Heart left ventricle (tissue), 16 donors: ENCODE measurements around the gene TXNDC8. TPM values are rescaled to one million over a fixed set of nuclear protein-coding genes. Genes with fewer than 3 reads are reported as not detected.
"Not testable (repeated sequence)": the region's sequence is repeated elsewhere in the genome, so short reads cannot be mapped to it uniquely, and the experiment has no call there.

ENCODE experiments used
- ATAC-seq, 4 donors: fragments of 200-7000 bp; cut with Tn5 transposase; one replicate each; pipeline ENCODE4 v1.9.1; 2020 to 2022; ENCODE audit warnings: moderate library complexity in 4 of 4, mild to moderate bottlenecking in 3 of 4, moderate number of reproducible peaks in 1 of 4
- DNase-seq, 5 donors: peaks; one replicate each; pipeline ENCODE4 v3.0.0-alpha.2; 2020
- H3K27ac ChIP-seq, 12 donors: fragments of 200-600 bp; sonication (generic) in 4 of 12; one replicate each; pipeline versions ENCODE4 v1.5.0 to v1.8.0; 2016 to 2022; ENCODE audit warnings: mild to moderate bottlenecking in 2 of 12
- H3K27me3 ChIP-seq, 9 donors: fragments of 200-600 bp; sonication (generic) in 2 of 9; one replicate each; pipeline versions ENCODE4 v1.5.1 to v1.8.0; 2016 to 2022; ENCODE audit warnings: mild to moderate bottlenecking in 3 of 9
- H3K36me3 ChIP-seq, 9 donors: fragments of 200-600 bp; sonication (generic) in 2 of 9; one replicate each; pipeline versions ENCODE4 v1.5.0 to v1.8.0; 2018 to 2022; ENCODE audit warnings: mild to moderate bottlenecking in 2 of 9
- H3K4me1 ChIP-seq, 12 donors: fragments of 200-600 bp; sonication (generic) in 4 of 12; one replicate each; pipeline versions ENCODE4 v1.5.0 to v1.8.0; 2016 to 2022; ENCODE audit warnings: mild to moderate bottlenecking in 3 of 12
- H3K4me3 ChIP-seq, 12 donors: fragments of 200-600 bp; sonication (generic) in 4 of 12; one replicate each; pipeline versions ENCODE4 v1.5.0 to v1.8.0; 2017 to 2022; ENCODE audit warnings: mild to moderate bottlenecking in 9 of 12, moderate library complexity in 4 of 12
- H3K9me3 ChIP-seq, 12 donors: fragments of 200-600 bp; sonication (generic) in 4 of 12; one replicate each; pipeline versions ENCODE4 v1.5.0 to v1.8.0; 2016 to 2022; ENCODE audit warnings: mild to moderate bottlenecking in 1 of 12
- POLR2A ChIP-seq, 2 donors: fragments of 450-650 bp; IDR thresholded peaks; one replicate each; pipeline ENCODE4 v1.6.1; 2017; ENCODE audit warnings: antibody characterized with exemption in 2 of 2, mild to moderate bottlenecking in 2 of 2, moderate library complexity in 2 of 2
- WGBS, 4 donors: extraction: QIAGEN DNeasy Blood & Tissue Kit in 2 of 4; methylation state at CpG; one replicate each; pipeline versions ENCODE4 v1.1.5 to v1.1.7; 2013 to 2018; 5-methylcytosine and 5-hydroxymethylcytosine counted together
- intact Hi-C, 10 donors: fragments of 100-400 bp; cut with DNase I; formaldehyde crosslinking; loops; one replicate each; pipeline versions ENCODE4 v1.11.1 to v1.14.2; 2022
- polyA plus RNA-seq, 2 donors: library from polyadenylated mRNA; stranded (reverse); fragments of 200-250 nt; gene quantifications; one replicate each; pipeline ENCODE4 v1.2.3, GENCODE V29; 2013
- total RNA-seq, 9 donors: library from RNA; depleted of rRNA in 2 of 9; stranded (reverse); fragments of >200 nt in 2 of 9; fragmentation: NEBNext Ultra II Directional in 3 of 9; extraction: Animal tissue kit (Norgen Biotek cat#: 25700) in 3 of 9; gene quantifications; one replicate each; pipeline versions ENCODE4 v1.1.0 to v1.2.4, GENCODE V29; 2016 to 2023
- TF ChIP-seq, protein P1 (sequence below), 12 donors: fragments of 200-600 bp; sonication (generic) in 4 of 12; IDR thresholded peaks; one replicate each; pipeline versions ENCODE4 v1.5.0 to v1.8.0; 2018 to 2022; ENCODE audit warnings: antibody characterized with exemption in 12 of 12, mild to moderate bottlenecking in 5 of 12
- donor health status: ischemic (EF 13 %, LVEDD 7.1; RV severe dilation, severe dysfunction).
- donor health status: healthy with polysubstance abuse.
- donor health status: DM: no; HTN: yes; CAD: no.
- donor health status: DM: no; HTN: no; CAD: no.
- donor health status: ischemic (EF 25% LVEDD 6.9; RV normal size, moderate dysfunction).
- donor health status: ischemic (EF 25% LVEDD 5.7; RV mildly dilated, moderate dysfunction).
- donor health status: healthy.
- donor health status: DM: yes; HTN: yes; CAD: no.
- donor health status: ischemic (EF 35%, LVEDD 5.7; RV mildly dilated, moderate dysfunction).
- donor health status: nonischemic (EF 11% LVEDD 7.7; RV severe dilation, severe dysfunction).
- donor health status: DM: yes; HTN: yes; CAD: no.
- donor health status: PGD.
- donor health status: ischemic (EF 29% LVEDD 5.4; RV normal size, mild dysfunction).
- donor health status: nonischemic (EF 23%, LVEDD 6.1; RV moderate dilation, normal function).

TXNDC8 gene
- total and polyA plus RNA-seq, 11 donors, result not detected

DNA sequence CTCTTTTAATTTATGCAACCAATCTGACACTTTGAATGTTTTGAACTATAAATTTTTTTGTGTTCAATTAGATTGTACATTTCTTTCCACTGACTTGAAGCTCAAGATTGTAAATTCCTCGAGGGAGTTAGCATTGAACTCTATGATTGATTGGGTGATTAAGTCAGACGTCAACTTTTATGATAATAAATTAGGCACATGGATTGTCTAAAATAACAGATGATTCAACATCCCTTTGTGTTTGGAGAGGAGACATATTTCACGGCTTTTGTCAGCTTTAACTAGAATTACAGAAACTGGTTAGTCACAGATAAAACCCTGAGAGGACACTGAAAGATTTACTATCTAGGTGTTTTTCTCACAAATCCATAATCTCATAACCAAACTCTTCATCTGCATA lies 32.7 kb upstream of the TXNDC8 start:
- ATAC-seq (no peak), DNase-seq (no peak)
- TF ChIP-seq, protein P1, sequence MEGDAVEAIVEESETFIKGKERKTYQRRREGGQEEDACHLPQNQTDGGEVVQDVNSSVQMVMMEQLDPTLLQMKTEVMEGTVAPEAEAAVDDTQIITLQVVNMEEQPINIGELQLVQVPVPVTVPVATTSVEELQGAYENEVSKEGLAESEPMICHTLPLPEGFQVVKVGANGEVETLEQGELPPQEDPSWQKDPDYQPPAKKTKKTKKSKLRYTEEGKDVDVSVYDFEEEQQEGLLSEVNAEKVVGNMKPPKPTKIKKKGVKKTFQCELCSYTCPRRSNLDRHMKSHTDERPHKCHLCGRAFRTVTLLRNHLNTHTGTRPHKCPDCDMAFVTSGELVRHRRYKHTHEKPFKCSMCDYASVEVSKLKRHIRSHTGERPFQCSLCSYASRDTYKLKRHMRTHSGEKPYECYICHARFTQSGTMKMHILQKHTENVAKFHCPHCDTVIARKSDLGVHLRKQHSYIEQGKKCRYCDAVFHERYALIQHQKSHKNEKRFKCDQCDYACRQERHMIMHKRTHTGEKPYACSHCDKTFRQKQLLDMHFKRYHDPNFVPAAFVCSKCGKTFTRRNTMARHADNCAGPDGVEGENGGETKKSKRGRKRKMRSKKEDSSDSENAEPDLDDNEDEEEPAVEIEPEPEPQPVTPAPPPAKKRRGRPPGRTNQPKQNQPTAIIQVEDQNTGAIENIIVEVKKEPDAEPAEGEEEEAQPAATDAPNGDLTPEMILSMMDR (IDR thresholded peaks at IDR 0.05), result no peak
- no peak for TF ChIP-seq POLR2A (IDR thresholded peaks at IDR 0.05)
- Histone ChIP-seq H3K27ac (no peak overlapping the region), H3K4me3 (no peak overlapping the region), H3K4me1 (no peaks in the 10 kb centered on the region), H3K9me3 (no peaks in the 10 kb centered on the region), H3K27me3 (peaks cover 0 to 21% (median 0%) of the 10 kb centered on the region in 9 donors), H3K36me3 (peaks cover 0 to 34% (median 0%) of the 10 kb centered on the region in 9 donors)
- intact Hi-C loops, result no loop called here
- WGBS, 4 donors, result 44 to 61% (median 55%) methylated on average over 3 of the region's 3 CpGs

DNA sequence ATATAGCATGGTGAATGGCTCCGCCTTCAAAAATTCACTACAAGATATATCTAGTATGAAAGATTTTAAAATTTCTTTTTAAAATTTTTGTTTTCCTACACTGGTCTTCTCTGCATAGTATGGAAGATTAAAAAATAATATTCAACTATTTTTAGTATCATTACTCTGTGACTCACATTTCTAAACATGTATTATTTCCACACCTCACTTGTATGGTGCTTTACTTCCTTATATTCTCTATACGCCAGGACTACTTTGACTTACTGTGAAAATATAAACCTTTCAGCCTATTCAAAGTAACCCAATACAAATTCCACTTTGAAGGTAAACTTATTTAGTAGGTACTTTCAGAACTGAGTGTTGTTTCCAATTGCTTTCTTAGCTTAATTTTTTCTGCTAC lies 26.8 kb upstream of the TXNDC8 start:
- ATAC-seq, result no peak
- intact Hi-C loops, result no loop called here
- H3K27ac ChIP-seq, result no peak overlapping the region
- no peaks in the 10 kb centered on the region for H3K4me1 ChIP-seq
- DNase-seq, result no peak
- WGBS, 4 donors, result 85 to 88% (median 88%) methylated on average over 2 of the region's 2 CpGs
- peaks cover 0 to 13% (median 0%) of the 10 kb centered on the region in 9 donors for H3K36me3 ChIP-seq
- TF ChIP-seq, protein P1 (IDR thresholded peaks at IDR 0.05), result no peak
- TF ChIP-seq POLR2A (IDR thresholded peaks at IDR 0.05), result no peak
- H3K4me3 ChIP-seq, result no peak overlapping the region
- H3K9me3 ChIP-seq, result peaks cover 0 to 7% (median 0%) of the 10 kb centered on the region in 12 donors
- H3K27me3 ChIP-seq, result no peaks in the 10 kb centered on the region

DNA sequence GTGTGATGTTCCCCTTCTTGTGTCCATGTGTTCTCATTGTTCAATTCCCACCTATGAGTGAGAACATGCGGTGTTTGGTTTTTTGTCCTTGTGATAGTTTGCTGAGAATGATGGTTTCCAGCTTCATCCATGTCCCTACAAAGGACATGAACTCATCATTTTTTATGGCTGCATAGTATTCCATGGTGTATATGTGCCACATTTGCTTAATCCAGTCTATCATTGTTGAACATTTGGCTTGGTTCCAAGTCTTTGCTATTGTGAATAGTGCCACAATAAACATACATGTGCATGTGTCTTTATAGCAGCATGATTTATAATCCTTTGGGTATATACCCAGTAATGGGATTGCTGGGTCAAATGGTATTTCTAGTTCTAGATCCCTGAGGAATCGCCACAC lies 21.3 kb upstream of the TXNDC8 start:
- H3K27me3 ChIP-seq, H3K4me1 ChIP-seq, DNase-seq, H3K4me3 ChIP-seq, ATAC-seq, intact Hi-C loops, H3K36me3 ChIP-seq, H3K9me3 ChIP-seq, H3K27ac ChIP-seq: not testable (repeated sequence)
- WGBS, 4 donors, result 100% methylated on average over 1 to 2 of the region's 2 CpGs; no CpG with 5 or more reads in 2 of the 4 donors

DNA sequence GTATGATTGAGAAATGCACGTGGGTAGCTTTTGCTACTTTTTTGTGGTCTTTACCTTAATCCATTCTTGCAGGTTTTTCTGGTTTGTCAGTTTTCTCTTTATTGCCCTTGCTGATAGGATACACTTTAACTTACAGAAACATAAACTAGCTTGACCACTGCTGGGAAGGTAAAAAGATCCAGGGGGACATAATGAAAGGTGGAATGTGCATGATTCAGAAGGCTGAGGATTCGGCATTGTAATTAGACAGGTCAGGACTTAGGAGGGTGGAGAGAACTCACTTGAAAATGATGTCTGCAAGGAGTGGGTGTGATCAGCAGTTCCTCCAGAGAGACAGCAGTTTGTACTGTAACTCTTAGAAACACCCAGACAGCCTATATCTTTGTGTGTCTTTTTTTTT lies 19.8 kb upstream of the TXNDC8 start:
- intact Hi-C loops, result no loop called here

More for the DNA sequence above, 19.8 kb upstream of the TXNDC8 start:
- DNase-seq (no peak), ATAC-seq (no peak)
- WGBS, 4 donors, result 75 to 90% (median 84%) methylated on average over 2 of the region's 2 CpGs
- H3K27ac ChIP-seq, result no peak overlapping the region
- no peaks in the 10 kb centered on the region for H3K36me3 ChIP-seq
- H3K4me1 ChIP-seq, result peaks cover 0 to 3% (median 0%) of the 10 kb centered on the region in 12 donors
- H3K4me3 ChIP-seq, result no peak overlapping the region
- no peaks in the 10 kb centered on the region for H3K27me3 ChIP-seq
- TF ChIP-seq POLR2A (IDR thresholded peaks at IDR 0.05), result no peak
- TF ChIP-seq, protein P1 (IDR thresholded peaks at IDR 0.05), result no peak
- peaks cover 0 to 7% (median 0%) of the 10 kb centered on the region in 12 donors for H3K9me3 ChIP-seq
